Choroid plexus epithelial cell (primary cell): Measurements from ENCODE around the gene GNPTAB.
"Not testable (repeated sequence)": the region's sequence is repeated elsewhere in the genome, so short reads cannot be mapped to it uniquely, and the experiment has no call there.

ENCODE experiments used
- DNase-seq: peaks from one replicate; pipeline ENCODE4 v3.0.0-alpha.2; 2010; ENCODE audit warnings: low read depth
- H3K4me3 ChIP-seq: 2 replicates; pipeline ENCODE4 v1.5.1; 2011; ENCODE audit warnings: low read depth, mild to moderate bottlenecking, control low read depth, low read length, moderate library complexity
- TF ChIP-seq, protein P1 (sequence below): conservative IDR thresholded peaks from 2 replicates; pipeline ENCODE4 v1.5.1; 2011; ENCODE audit warnings: low read depth, mild to moderate bottlenecking, control low read depth, inconsistent platforms, low read length, moderate library complexity

Gene GNPTAB

DNA sequence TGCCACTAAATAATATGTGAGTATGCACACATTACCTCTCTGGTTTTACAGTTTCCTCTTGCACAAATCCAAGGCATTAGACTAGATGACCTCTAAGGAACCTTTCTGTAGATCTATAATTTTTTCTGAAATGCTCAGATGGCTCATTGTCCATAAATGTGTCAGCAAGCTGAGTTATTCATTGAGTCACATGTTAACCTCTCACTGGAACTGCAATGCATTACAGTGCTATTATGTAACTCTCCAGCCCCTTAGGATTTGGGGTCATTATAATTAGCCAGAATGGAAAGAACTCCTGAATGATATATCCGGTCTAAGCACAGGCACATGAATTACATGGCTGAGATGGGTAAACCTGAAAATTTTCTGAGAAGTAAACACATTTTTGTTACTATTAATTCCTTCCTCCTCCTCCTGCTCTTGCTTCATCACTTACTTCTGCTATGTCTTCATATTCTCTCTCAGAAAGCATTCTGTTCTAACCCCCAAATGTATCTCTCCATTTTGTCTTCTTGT is 26.3 kb upstream of the GNPTAB start:
- H3K4me3 ChIP-seq, result no peak overlapping the region
- DNase-seq, result peak; percentile 89
- TF ChIP-seq, protein P1, sequence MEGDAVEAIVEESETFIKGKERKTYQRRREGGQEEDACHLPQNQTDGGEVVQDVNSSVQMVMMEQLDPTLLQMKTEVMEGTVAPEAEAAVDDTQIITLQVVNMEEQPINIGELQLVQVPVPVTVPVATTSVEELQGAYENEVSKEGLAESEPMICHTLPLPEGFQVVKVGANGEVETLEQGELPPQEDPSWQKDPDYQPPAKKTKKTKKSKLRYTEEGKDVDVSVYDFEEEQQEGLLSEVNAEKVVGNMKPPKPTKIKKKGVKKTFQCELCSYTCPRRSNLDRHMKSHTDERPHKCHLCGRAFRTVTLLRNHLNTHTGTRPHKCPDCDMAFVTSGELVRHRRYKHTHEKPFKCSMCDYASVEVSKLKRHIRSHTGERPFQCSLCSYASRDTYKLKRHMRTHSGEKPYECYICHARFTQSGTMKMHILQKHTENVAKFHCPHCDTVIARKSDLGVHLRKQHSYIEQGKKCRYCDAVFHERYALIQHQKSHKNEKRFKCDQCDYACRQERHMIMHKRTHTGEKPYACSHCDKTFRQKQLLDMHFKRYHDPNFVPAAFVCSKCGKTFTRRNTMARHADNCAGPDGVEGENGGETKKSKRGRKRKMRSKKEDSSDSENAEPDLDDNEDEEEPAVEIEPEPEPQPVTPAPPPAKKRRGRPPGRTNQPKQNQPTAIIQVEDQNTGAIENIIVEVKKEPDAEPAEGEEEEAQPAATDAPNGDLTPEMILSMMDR, result no peak

DNA sequence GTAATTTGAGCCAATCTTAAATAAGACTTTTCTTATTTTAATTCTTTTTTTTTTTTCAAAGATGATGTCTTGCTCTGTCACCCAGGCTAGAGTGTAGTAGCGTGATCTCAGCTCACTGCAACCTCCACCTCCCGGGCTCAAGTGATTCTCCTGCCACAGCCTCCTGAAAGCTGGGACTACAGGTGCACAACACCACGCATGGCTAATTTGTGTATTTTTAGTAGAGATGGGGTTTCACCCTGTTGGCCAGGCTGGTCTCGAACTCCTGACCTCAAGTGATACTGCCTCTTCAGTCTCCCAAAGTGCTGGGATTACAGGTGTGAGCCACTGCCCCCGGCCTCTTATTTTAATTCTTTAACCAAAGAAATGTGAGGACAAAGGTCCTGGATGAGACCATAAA is 25.9 kb upstream of the GNPTAB start:
- H3K4me3 ChIP-seq, DNase-seq: not testable (repeated sequence)

DNA sequence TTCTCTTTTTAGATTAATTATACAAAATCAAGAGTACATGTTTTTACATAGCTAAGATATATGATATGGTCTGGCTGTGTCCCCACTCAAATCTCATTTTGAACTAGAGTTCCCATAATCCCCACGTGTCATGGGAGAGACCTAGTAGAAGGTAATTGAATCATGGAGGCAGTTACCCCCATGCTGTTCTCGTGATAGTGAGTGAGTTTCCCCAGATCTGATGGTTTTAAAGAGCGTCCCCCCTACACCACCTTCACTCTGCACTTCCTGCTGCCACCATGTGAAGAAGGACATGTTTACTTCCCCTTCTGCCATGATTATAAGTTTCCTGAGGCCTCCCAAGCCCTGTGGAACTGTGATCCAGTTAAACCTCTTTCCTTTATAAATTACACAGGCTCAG is 25.2 kb upstream of the GNPTAB start:
- no peak for DNase-seq
- H3K4me3 ChIP-seq, result no peak overlapping the region
- TF ChIP-seq, protein P1, result no peak

DNA sequence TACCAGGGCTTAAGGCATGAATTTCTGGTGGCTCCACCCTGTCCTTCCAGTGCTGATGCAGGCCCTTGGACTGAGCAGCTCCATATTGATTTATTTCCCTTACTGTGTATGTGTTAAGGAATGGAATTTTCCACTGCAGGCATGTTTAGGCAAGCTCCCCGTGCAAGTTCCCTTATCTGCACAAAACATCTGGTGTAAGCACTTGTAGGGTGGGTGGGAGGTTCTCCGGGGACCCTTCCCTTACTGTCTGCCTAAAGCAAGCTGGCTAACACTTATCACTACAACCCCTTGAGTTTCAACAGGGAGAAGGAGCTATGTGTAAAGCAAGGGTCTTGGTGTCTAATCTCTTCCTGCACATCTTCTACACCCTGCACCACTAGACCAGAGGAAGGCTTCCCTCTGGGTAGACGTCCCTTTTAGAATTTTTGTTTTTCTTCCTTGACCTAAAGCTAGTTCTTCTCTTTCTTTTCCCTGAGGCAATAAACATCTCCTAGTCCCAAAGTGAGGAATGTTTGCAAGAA is 24.7 kb upstream of the GNPTAB start:
- TF ChIP-seq, protein P1, result no peak
- DNase-seq, result peak; percentile 69
- no peak overlapping the region for H3K4me3 ChIP-seq

DNA sequence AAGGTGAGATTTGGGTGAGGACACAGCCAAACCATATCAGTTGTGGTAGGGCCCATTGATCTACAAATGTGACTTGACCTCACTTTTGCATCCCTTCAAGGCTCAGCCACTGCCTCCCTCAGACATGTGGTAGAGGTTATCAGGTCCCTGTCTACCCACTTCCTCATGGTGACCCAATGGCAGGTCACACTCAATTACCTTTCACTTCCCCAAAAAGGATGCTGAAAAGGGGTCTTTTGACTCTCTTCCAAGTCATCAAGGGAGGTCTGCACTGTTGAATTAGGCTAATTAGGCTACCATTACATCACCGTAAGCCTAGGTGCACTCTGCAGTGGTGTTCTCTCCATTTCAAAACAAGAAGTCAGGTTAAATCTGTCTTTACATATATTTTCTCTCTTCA is 24.0 kb upstream of the GNPTAB start:
- no peak overlapping the region for H3K4me3 ChIP-seq
- TF ChIP-seq, protein P1, result no peak
- DNase-seq, result no peak

DNA sequence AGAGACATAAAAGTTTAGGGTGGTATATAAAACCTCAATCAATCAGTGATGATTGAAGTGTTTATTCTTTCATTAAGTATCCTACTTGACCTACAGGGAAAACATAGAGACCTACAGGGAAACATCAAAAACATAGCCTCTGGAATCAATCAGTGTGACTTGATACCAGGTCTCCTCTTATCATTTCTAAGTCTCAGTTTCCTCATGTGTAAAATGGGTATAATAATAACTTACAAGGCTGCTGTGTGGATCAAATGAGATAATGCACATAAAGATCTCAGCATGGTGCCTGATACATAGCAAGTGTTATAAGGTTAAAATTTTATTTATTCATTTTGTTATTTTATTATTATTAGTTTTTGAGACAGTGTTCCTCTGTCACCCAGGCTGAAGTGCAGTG is 22.2 kb upstream of the GNPTAB start:
- TF ChIP-seq, protein P1, result no peak
- no peak for DNase-seq
- no peak overlapping the region for H3K4me3 ChIP-seq

DNA sequence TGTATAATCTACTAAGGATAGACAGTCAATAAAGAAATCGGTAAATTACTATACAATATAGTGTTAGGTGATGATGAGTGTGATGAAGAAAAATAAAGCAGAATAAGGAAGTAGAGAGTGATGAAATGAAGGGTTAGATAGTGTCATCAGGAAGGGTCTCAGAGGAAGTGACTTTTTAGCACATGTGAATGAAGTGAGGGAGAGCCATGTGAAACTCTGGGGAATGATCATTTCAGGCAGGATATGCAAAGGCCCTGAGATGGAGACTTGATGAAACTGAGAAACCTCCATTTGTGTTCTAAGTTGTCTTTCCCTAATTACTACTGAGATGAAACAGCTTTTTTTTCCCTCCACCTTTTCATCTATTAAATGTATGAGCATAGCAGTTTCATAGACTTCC is 19.4 kb upstream of the GNPTAB start:
- TF ChIP-seq, protein P1, result no peak
- DNase-seq, result no peak
- no peak overlapping the region for H3K4me3 ChIP-seq
